ENCODE data around the gene ANTXR1. TPM values are rescaled to one million over a fixed set of nuclear protein-coding genes. Genes with fewer than 3 reads are reported as not detected.

Gene ANTXR1
- total and polyA plus RNA-seq, 2 donors (not counting 3 experiments of a cell fraction or from before 2014, with no cell fraction given), result 4.2 to 17.3 TPM

DNA sequence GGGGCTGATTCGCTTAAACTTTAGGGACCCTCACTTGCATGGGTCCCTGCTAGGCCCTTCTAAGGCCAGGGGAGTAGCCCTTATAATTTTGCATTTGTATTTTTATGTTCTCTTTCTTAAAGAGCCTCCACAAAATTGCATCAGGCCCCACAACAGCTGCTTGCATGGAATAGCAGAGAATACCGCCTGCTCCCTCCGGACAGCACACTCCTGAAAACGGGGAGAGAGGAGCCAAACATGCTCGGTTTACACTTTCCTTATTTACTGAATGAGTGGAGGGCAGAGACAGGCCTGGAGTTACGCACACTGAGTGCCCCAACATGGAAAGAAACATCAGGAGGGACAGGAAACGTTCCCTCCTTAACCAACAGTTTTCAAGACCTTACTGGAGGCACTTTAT, 132.2 kb downstream of the ANTXR1 start:
- TF ChIP-seq, protein P1, sequence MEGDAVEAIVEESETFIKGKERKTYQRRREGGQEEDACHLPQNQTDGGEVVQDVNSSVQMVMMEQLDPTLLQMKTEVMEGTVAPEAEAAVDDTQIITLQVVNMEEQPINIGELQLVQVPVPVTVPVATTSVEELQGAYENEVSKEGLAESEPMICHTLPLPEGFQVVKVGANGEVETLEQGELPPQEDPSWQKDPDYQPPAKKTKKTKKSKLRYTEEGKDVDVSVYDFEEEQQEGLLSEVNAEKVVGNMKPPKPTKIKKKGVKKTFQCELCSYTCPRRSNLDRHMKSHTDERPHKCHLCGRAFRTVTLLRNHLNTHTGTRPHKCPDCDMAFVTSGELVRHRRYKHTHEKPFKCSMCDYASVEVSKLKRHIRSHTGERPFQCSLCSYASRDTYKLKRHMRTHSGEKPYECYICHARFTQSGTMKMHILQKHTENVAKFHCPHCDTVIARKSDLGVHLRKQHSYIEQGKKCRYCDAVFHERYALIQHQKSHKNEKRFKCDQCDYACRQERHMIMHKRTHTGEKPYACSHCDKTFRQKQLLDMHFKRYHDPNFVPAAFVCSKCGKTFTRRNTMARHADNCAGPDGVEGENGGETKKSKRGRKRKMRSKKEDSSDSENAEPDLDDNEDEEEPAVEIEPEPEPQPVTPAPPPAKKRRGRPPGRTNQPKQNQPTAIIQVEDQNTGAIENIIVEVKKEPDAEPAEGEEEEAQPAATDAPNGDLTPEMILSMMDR (IDR thresholded peaks at IDR 0.05; ENCODE audit: extremely low read depth in 1 of 2, insufficient read depth in 1 of 2, low read depth in 1 of 2, low read length in 2 of 2), result no peak
- TF ChIP-seq GATA2 (IDR thresholded peaks at IDR 0.05; ENCODE audit: insufficient read depth, insufficient read length, low read depth, low read length) (no peak), FOS (IDR thresholded peaks at IDR 0.05; ENCODE audit: borderline replicate concordance, insufficient read depth, low read length) (no peak), MYC (IDR thresholded peaks at IDR 0.05; ENCODE audit: low read depth, low read length) (no peak), POLR2A (IDR thresholded peaks at IDR 0.05; ENCODE audit: low read depth, low read length) (no peak), EZH2 (IDR thresholded peaks at IDR 0.05; ENCODE audit: borderline replicate concordance, low read depth, low read length, severe bottlenecking) (no peak), JUN (IDR thresholded peaks at IDR 0.05; ENCODE audit: borderline replicate concordance, insufficient read depth, insufficient read length, low read depth) (no peak), POLR2AphosphoS5 (IDR thresholded peaks at IDR 0.05; ENCODE audit: insufficient read depth, low read depth, low read length) (no peak)
- TF ChIP-seq, protein P2, sequence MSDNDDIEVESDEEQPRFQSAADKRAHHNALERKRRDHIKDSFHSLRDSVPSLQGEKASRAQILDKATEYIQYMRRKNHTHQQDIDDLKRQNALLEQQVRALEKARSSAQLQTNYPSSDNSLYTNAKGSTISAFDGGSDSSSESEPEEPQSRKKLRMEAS (IDR thresholded peaks at IDR 0.05; ENCODE audit: insufficient read depth, insufficient read length), result no peak
- Histone ChIP-seq H4K20me1 (replicated peaks; ENCODE audit: control insufficient read depth, extremely low read depth, insufficient read depth, low read length) (no peaks in the 10 kb centered on the region), H3K36me3 (ENCODE audit: control insufficient read depth in 2 of 2, extremely low read depth in 1 of 2, insufficient read depth in 2 of 2, low read length in 2 of 2) (no peaks in the 10 kb centered on the region), H3K4me1 (ENCODE audit: control insufficient read depth, extremely low read depth, insufficient read depth, low read length) (peaks cover 3% of the 10 kb centered on the region), H3K9me1 (replicated peaks; ENCODE audit: control insufficient read depth, extremely low read depth, insufficient read depth, low read length) (no peaks in the 10 kb centered on the region), H3K9me3 (replicated peaks; ENCODE audit: control insufficient read depth, insufficient read depth, low read length) (no peaks in the 10 kb centered on the region), H3K4me3 (replicated peaks in 1 of 3; ENCODE audit: insufficient read depth in 1 of 3, low read depth in 1 of 3, low read length in 3 of 3) (no peak overlapping the region), H3K27me3 (ENCODE audit: control insufficient read depth in 2 of 2, insufficient read depth in 2 of 2, low read length in 2 of 2) (no peaks in the 10 kb centered on the region), H3K27ac (ENCODE audit: insufficient read depth, low read depth, low read length) (no peak overlapping the region), H3K4me2 (ENCODE audit: insufficient read depth, low read length) (no peak overlapping the region), H3K79me2 (ENCODE audit: control insufficient read depth, insufficient read depth, low read length) (no peaks in the 10 kb centered on the region), H3K9ac (replicated peaks; ENCODE audit: extremely low read depth, insufficient read depth, low read length) (no peak overlapping the region), H2AFZ (ENCODE audit: low read depth, low read length) (no peak overlapping the region)
- POLR2A ChIA-PET, result no interaction called here
- no peak for FAIRE-seq
- BruUV-seq (replicated peaks), result no TSS peak
- intact Hi-C loops (cut with micrococcal nuclease), result no loop called here
- CTCF ChIA-PET, result no interaction called here
- dilution Hi-C loops (cut with MboI; ENCODE audit: extremely low pct_ligation_motif_present, low sequenced_read_pairs), result no loop called here
- no peak for DNase-seq (ENCODE audit: low read depth, low spot score)
